NCI-H1092 treated with DMSO at 0.1 percent for 48 hours (cell line): Measurements from ENCODE around the gene KRT81.
"Not testable (repeated sequence)": the region's sequence is repeated elsewhere in the genome, so short reads cannot be mapped to it uniquely, and the experiment has no call there.

Experiments
- DNase-seq: peaks from one replicate; lab custom pipeline; 2025; lab: John Stamatoyannopoulos, UW

KRT81 gene

DNA sequence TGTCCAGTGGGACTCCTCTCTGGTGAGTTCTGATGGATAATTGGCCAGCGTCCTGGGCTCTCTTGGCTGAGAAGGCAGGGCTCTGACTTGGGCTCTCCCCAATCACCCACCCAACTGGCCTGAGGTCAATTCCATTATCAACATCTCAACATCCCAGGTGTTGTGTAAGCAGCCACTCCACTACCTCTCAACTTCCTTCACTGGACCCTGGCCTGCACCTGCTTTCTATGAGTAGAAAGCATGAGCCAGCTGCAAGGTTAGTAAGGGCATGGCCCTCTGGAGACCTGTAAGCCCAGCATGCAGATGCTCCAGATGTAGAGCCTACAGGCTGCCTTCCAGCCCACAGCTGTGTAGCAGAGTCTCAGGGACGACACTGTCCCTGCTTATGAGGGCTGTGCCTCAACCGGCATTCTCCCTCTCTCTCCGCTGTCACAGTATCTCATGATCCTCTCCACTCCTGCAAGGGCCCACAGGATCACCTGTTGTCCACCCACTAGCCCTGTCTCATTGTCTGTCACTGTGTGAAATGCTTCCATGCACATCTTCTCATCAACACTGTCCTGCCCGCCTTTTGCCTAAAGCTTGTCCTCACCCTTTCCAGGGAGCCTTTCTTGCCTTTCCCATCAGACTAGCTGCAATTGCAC, 5.4 kb upstream of the KRT81 start:
- DNase-seq: no peak

- no peak for DNase-seq
These were observed 4.3 kb upstream of the KRT81 start for GRCh38 chr12:52295663-52296062.

DNA sequence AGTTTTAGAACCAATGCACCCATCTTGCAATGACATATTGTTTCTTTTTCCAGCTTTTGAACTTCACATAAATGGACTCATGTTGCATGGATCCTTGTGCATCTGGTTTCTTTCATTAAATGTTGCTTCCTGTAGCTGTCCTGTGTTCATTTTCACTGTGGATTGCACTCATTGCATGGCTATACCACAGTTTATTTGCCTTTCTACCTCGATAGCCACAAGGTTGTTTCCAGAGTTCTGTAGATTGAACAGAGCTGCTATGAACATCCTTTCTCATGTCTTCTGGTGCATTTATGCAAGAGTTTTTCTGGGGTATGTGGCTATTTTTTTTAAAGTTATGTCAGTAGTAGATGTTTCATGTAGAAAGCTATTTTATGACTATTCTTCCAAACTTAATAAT, 3.5 kb upstream of the KRT81 start:
- no peak for DNase-seq

DNA sequence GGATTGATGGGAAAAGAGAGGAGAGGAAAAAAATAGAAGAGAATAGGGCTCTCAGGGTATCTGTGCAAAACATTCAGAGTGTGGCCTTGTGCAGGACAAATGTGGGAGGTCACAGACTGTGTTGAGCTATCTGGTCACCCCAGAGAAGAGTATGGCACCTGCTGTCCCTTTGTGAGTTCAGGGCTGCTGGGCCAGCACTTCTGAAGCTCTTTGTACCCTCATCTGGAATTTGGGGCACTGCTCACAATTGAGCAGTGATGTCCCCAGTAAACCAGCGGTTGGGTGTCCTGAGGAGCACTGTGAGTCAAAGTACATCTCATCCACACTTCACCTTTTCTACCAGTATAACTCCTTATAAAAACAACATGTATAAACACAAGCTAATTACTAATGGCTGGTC, 2.6 kb upstream of the KRT81 start:
- no peak for DNase-seq

GRCh38 chr12:52290483-52291134, 725 bp downstream of the KRT81 start:
- DNase-seq: not testable (repeated sequence)

DNA sequence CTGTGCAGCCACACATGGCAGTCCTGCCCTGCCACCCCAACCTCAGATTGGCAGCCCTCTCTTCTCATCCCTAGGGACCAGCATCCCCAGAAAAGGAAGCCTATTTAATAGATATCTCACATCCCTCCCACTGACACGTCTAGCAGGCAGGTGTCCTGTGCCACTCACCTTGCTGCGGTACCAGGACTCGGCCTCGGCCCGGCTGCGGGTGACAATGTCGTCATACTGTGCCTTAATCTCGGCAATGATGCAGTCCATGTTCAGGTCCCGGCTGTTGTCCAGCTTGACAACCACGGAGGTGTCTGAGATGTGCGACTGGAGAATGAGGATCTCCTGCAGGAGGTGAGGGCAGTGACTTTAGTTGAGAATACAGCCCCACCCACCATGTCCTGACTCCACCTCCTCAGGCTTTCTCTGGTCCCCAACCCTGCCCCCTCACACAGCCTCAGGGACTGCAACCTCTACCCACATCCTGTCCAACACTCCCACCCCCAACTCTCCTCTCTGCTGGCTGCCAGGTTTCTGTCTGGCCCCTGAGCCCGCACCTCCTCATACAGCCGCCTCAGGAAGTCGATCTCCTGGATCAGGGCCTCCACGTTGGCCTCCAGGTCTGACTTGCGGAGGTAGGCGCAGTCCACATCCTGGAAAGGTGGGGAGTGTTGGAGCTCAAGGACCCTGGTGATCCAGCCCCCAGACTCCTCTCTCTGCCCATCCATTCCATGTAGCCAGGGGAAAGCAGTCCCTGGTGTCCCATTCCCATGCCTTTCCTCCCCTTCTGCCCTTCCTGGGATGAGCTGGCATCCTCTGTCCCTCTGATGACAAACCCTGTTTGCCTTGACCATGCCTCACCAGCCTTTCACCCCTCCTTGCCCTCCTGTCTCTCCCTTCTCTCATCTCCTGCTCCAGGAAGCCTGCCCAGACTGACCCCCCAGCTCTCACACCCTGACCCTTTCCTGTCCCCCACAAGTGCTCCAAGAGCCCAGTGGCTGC, 3.2 kb downstream of the KRT81 start:
- not testable (repeated sequence) for DNase-seq

DNA sequence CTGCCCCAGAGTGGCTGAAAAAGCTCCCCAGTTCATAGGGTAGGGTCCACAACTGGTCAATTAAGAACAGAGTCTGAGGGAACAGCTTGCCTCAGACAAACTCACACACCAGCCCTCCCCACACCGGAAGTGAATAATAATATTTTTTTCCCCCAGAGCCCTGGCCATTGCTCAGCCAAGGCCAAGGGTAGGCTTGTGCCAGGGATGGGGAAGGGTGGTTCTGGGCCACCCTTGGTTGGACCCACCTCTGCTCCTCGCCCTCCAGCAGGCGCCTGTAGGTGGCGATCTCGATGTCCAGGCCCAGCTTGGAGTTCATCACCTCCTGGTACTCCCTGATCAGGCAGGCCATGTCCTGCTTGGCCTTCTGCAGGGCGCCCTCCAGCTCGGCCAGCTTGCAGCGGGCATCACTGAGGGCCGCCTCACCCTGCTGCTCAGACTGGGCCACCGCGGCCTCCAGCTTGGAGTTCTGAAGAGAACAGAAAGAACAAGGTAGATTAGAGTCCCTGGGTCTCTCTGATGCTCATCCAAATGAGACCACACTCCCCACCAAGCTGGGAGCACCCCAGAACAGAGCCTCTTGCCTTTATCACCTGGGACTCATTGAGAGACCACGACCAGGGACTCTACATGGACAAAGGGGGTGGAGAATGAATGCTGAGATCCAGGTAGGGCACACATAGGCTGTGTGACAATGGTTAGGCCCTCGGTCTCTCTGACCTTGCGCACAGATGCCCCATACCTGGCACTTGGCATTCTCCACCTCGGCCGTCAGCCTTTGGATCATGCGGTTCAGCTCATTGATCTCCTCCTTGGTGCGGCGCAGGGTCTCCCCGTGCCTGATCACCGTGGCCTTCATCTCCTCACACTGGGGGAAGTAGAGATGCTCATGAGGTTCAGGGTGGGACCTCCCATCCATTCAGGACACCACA, 4.2 kb downstream of the KRT81 start:
- DNase-seq: not testable (repeated sequence)

DNA sequence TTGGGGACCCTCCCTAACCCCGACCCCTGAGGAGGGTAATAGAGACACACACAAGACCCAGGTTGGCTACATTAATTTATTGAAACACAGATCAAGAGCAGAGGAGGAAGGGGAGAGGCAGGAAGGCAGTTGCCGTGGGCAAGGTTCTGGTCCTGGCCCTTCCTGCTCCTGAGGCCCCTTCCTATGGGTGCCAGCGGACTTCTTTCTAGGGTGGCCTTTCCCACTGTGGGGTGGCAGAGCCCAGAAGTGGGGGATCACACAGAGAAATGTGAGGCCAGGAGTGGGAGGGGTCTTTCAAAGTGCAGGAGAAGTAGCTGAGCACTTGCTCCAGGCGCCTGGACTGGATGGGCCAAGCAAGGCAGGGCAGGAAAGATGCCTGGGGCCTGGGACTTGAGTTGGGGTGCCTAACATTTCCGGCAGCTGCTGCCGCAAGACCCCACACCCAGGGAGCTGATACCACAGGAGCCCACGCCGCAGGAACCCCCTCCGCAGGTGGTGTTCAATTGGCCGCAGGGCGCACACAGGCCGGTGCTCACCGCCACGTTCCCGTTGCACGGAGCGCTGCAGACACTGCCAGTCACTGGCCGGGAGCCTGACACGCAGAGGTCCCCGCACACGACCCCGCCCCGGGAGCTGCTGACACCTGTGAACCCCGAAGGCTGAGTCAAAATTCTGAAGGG, 5.3 kb downstream of the KRT81 start:
- DNase-seq: no peak

DNA sequence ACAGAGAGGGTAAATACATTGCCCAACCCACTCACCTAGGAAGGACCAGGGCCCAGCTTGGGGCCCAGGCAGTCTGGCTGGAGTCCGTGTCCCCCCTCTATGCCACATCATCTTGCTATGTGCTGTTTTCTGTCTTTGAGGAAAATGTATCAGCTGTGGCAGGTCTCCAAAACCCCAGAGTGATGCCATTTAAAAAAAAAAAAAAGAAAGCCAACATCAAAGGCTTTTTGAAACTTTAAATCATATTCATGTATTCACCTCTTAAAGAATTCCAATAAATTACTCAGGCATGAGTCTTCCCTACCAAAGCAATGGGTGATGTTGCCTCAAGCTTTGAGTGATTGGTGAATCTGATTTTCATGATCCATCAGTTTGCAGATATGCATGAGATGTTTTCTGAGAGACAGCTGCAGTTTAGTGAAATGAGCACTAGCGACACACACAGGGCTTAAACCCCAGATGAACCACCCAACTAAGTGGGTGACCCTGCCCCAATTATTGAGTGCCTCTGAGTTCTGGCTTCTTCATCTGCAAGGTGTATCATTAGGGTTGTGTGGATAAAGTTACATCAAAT, 6.1 kb downstream of the KRT81 start:
- no peak for DNase-seq

DNA sequence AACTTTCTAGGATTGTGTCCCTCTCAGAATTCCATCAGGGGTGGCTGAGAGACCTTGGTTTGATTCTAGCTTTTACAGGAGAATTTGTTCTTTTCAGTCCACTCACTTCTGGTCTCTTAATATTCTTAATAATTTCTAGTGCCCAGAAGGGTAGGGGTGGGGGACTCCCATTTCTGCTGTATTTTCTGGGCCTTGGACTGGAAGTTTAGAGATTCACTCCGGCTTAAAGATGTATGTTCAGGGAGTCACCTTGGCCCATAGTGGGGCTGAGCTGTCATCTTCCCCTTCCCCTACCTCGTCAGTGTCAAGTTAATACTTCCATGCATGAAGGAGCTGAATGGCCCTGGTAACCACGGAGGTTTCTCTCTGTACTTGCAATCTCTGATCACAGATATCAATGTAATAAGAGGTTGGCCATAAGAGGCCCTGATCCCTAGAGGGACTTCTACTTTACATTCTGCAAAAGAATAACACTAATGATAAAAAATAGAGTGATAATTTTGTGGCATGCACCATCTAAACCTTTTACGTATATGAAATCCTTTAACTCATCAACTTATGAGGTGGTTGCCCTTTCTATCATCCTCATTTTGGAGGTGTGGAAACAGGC, 6.7 kb downstream of the KRT81 start:
- no peak for DNase-seq

- no peak for DNase-seq
These were observed 10.4 kb downstream of the KRT81 start for GRCh38 chr12:52280796-52281560.

- no peak for DNase-seq
These were observed 11.0 kb downstream of the KRT81 start for GRCh38 chr12:52280319-52280795.

GRCh38 chr12:52279422-52280318, 11.7 kb downstream of the KRT81 start:
- DNase-seq: no peak

- peak; percentile 41 for DNase-seq
These were observed 12.5 kb downstream of the KRT81 start for GRCh38 chr12:52278575-52279421.

GRCh38 chr12:52277486-52278245, 13.7 kb downstream of the KRT81 start:
- no peak for DNase-seq

GRCh38 chr12:52275686-52276085, 15.6 kb downstream of the KRT81 start:
- DNase-seq: no peak
